Fibroblast of lung (primary cell): ENCODE measurements around the gene RIPK1. TPM values are rescaled to one million over a fixed set of nuclear protein-coding genes. Genes with fewer than 3 reads are reported as not detected.
"Not testable (repeated sequence)": the region's sequence is repeated elsewhere in the genome, so short reads cannot be mapped to it uniquely, and the experiment has no call there.

ENCODE experiments used
- DNase-seq, 2 donors: peaks; one replicate each; pipeline versions ENCODE4 v3.0.0 to v3.0.0-alpha.2; 2010; ENCODE audit warnings: low read depth in 2 of 2
- H2AFZ ChIP-seq: 2 replicates; pipeline ENCODE4 v1.5.1; 2012; ENCODE audit warnings: low read length, control low read depth, inconsistent platforms
- H3K27ac ChIP-seq: 2 replicates; pipeline ENCODE4 v1.5.1; 2011; ENCODE audit warnings: low read length, control low read depth; ENCODE audit not compliant: insufficient read depth
- H3K27me3 ChIP-seq: 2 replicates; pipeline ENCODE4 v1.5.1; 2011; ENCODE audit warnings: mild to moderate bottlenecking, low read length; ENCODE audit not compliant: control insufficient read depth, insufficient read depth
- H3K36me3 ChIP-seq: 2 replicates; pipeline ENCODE4 v1.5.1; 2011; ENCODE audit warnings: low read length; ENCODE audit not compliant: control insufficient read depth, insufficient read depth
- H3K4me1 ChIP-seq: 2 replicates; pipeline ENCODE4 v1.5.1; 2011; ENCODE audit warnings: low read length; ENCODE audit not compliant: control insufficient read depth, insufficient read depth; ENCODE audit errors: extremely low read depth
- H3K4me2 ChIP-seq: 2 replicates; pipeline ENCODE4 v1.5.1; 2011; ENCODE audit warnings: low read length, control low read depth; ENCODE audit not compliant: insufficient read depth; ENCODE audit errors: extremely low read depth
- H3K4me3 ChIP-seq, 4 experiments: fragments of 200-600 bp in 1 of 4; sonication (generic) in 1 of 4; replicated peaks in 1 of 4; 2 replicates each; pipeline ENCODE4 v1.5.1; 2011 to 2016; ENCODE audit warnings: low read length in 4 of 4, low read depth in 3 of 4, mild to moderate bottlenecking in 3 of 4, control low read depth in 2 of 4, inconsistent platforms in 1 of 4, mixed read lengths in 1 of 4; ENCODE audit not compliant: insufficient read depth in 1 of 4; ENCODE audit errors: control extremely low read depth in 1 of 4
- H3K79me2 ChIP-seq: 2 replicates; pipeline ENCODE4 v1.5.1; 2012; ENCODE audit warnings: mild to moderate bottlenecking, low read length, inconsistent platforms; ENCODE audit not compliant: control insufficient read depth, insufficient read depth
- H3K9ac ChIP-seq: 2 replicates; pipeline ENCODE4 v1.5.1; 2011; ENCODE audit warnings: mild to moderate bottlenecking, low read length, control low read depth; ENCODE audit not compliant: insufficient read depth
- H3K9me3 ChIP-seq: 2 replicates; pipeline ENCODE4 v1.5.1; 2012; ENCODE audit warnings: low read depth, low read length; ENCODE audit not compliant: control insufficient read depth, insufficient read depth
- H4K20me1 ChIP-seq: 2 replicates; pipeline ENCODE4 v1.5.1; 2011; ENCODE audit warnings: low read length; ENCODE audit not compliant: control insufficient read depth, insufficient read depth; ENCODE audit errors: extremely low read depth
- EZH2 ChIP-seq: IDR thresholded peaks from 2 replicates; pipeline ENCODE4 v1.5.1; 2012; ENCODE audit warnings: low read length, control low read depth, mild to moderate bottlenecking; ENCODE audit errors: missing control alignments
- polyA plus RNA-seq, 2 donors: library from polyadenylated mRNA; depleted of rRNA in 1 of 2; stranded (reverse) in 1 of 2; unstranded in 1 of 2; fragments of >200 nt; gene quantifications; 2 replicates each; pipeline ENCODE4 v1.2.1, GENCODE V29; 2011 to 2012; ENCODE audit warnings: missing spikeins in 1 of 2
- total RNA-seq: library from RNA; depleted of rRNA; stranded (reverse); fragments of >200 nt; gene quantifications from 2 replicates; pipeline ENCODE4 v1.2.1, GENCODE V29; 2014
- TF ChIP-seq, protein P1 (sequence below), 2 donors: IDR thresholded peaks in 1 of 2; conservative IDR thresholded peaks in 1 of 2; 1 replicate in 1 of 2; 2 replicates in 1 of 2; pipeline ENCODE4 v1.5.1; 2011 to 2012; ENCODE audit warnings: low read length in 2 of 2, control low read depth in 1 of 2, inconsistent platforms in 1 of 2, low read depth in 1 of 2, mild to moderate bottlenecking in 1 of 2

Gene RIPK1
- total and polyA plus RNA-seq, 2 donors (not counting 1 experiment from before 2014, with no cell fraction given): 22.1 to 29.3 TPM

DNA sequence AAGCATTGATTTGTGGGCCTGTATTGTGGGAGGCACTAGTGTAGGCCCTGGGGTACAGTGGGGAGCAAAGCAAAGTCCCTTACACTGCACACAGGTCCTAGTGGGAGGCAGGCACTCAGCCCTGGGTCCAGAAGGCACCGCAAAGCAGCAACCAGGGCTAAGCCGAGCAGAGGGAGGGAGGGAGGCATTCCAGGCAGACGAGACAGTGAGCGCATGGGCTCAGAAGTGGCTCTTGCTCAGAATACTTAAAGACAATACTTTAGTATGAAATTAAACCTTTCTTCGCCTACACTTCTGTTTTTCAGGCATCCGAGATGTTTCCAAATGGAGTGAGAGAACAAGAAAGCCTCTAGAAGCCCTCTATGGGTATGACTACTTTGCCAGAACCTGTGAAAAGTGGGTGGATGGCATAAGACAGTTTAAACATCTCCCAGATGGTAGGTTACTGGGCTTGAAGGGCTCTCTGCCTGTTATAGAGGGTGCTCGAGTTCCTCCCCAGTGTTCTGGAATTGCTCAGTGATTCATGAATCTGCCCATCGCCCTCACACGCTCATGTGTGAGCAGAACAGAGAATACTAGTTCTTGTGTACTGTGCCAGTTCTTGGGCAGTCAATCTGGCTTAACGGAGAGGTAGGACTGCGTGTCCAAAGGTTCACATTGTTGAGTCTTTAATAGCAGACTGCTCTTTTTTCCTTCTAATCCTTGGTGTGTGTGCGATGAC is 68.9 kb downstream of the RIPK1 start:
- H3K4me3 ChIP-seq: no peak overlapping the region
- no peak overlapping the region for H3K4me2 ChIP-seq
- no peaks in the 10 kb centered on the region for H3K27me3 ChIP-seq
- TF ChIP-seq, protein P1, sequence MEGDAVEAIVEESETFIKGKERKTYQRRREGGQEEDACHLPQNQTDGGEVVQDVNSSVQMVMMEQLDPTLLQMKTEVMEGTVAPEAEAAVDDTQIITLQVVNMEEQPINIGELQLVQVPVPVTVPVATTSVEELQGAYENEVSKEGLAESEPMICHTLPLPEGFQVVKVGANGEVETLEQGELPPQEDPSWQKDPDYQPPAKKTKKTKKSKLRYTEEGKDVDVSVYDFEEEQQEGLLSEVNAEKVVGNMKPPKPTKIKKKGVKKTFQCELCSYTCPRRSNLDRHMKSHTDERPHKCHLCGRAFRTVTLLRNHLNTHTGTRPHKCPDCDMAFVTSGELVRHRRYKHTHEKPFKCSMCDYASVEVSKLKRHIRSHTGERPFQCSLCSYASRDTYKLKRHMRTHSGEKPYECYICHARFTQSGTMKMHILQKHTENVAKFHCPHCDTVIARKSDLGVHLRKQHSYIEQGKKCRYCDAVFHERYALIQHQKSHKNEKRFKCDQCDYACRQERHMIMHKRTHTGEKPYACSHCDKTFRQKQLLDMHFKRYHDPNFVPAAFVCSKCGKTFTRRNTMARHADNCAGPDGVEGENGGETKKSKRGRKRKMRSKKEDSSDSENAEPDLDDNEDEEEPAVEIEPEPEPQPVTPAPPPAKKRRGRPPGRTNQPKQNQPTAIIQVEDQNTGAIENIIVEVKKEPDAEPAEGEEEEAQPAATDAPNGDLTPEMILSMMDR (conservative IDR thresholded peaks at IDR 0.05 in 1 of 2, IDR thresholded peaks at IDR 0.05 in 1 of 2; ENCODE audit: low read depth in 1 of 2, low read length in 2 of 2): no peak
- no peak for TF ChIP-seq EZH2
- peaks cover 14% of the 10 kb centered on the region for H3K4me1 ChIP-seq
- no peak overlapping the region for H3K27ac ChIP-seq
- H3K79me2 ChIP-seq: no peaks in the 10 kb centered on the region
- DNase-seq: no peak
- no peaks in the 10 kb centered on the region for H4K20me1 ChIP-seq
- no peak overlapping the region for H2AFZ ChIP-seq
- no peaks in the 10 kb centered on the region for H3K9me3 ChIP-seq
- H3K9ac ChIP-seq: no peak overlapping the region
- no peaks in the 10 kb centered on the region for H3K36me3 ChIP-seq

DNA sequence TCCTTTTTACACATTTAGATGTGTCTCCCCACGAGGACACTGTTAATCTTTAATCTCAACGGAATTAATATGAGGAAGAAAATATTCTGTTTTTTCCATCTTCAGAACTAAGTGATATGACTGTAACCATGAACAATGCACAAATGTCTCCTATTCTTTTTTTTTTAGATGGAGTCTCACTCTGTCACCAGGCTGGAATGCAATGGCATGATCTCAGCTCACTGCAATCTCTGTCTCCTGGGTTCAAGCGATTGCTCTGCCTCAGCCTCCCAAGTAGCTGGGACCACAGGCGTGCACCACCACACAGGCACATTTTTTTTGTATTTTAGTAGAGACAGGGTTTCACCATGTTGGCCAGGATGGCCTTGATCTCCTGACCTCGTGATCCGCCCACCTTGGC is 69.6 kb downstream of the RIPK1 start:
- H4K20me1 ChIP-seq, H2AFZ ChIP-seq, H3K27me3 ChIP-seq, H3K27ac ChIP-seq, H3K4me2 ChIP-seq, H3K9me3 ChIP-seq, DNase-seq, H3K79me2 ChIP-seq, H3K36me3 ChIP-seq, H3K4me3 ChIP-seq, H3K9ac ChIP-seq: not testable (repeated sequence)
- H3K4me1 ChIP-seq: peaks cover 14% of the 10 kb centered on the region

DNA sequence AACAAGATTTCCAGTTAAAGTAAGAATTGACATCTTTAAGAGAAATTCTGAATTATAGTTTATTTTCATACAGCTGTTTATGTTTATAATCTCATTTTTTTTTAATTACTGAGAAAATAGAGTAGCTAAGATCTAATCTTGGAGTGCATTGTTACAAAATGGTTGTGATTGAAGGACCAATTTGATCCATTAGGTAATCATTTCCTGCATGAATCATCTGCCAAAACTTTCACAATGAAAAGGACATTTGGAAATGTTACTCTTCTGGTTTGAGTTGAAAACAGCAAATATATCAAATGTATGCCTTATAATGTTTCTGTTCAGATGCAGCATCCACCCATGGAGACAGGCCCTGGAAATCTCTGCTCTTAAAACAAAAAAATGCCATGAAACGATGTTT is 70.0 kb downstream of the RIPK1 start:
- no peak for TF ChIP-seq EZH2
- TF ChIP-seq, protein P1 (conservative IDR thresholded peaks at IDR 0.05 in 1 of 2, IDR thresholded peaks at IDR 0.05 in 1 of 2; ENCODE audit: low read depth in 1 of 2, low read length in 2 of 2): no peak
- H3K9ac ChIP-seq: no peak overlapping the region
- no peaks in the 10 kb centered on the region for H3K79me2 ChIP-seq
- H3K4me1 ChIP-seq: peaks cover 14% of the 10 kb centered on the region
- H2AFZ ChIP-seq: no peak overlapping the region
- H3K4me3 ChIP-seq: no peak overlapping the region
- H4K20me1 ChIP-seq: no peaks in the 10 kb centered on the region
- peak in 1 of 2 donors; percentile 42 for DNase-seq
- H3K27me3 ChIP-seq: no peaks in the 10 kb centered on the region
- no peaks in the 10 kb centered on the region for H3K36me3 ChIP-seq
- peak overlapping the region; percentile 49 for H3K4me2 ChIP-seq
- H3K27ac ChIP-seq: peak overlapping the region; percentile 59
- H3K9me3 ChIP-seq: no peaks in the 10 kb centered on the region
